Osteocyte (in vitro differentiated cells): Measurements from ENCODE around the gene SMYD2. TPM values are rescaled to one million over a fixed set of nuclear protein-coding genes. Genes with fewer than 3 reads are reported as not detected.

Experiments
- DNase-seq: peaks from one replicate; pipeline ENCODE4 v3.0.0; 2021; ENCODE audit warnings: mixed read lengths; ENCODE audit not compliant: unreplicated experiment; ENCODE audit errors: extremely low spot score
- H3K27ac Mint-ChIP-seq: one replicate; pipeline ENCODE4 v1.8.0; 2021; ENCODE audit warnings: mild to moderate bottlenecking, mixed read lengths; ENCODE audit not compliant: unreplicated experiment
- H3K27me3 Mint-ChIP-seq: one replicate; pipeline ENCODE4 v1.8.0; 2021; ENCODE audit warnings: mixed read lengths; ENCODE audit not compliant: unreplicated experiment
- H3K36me3 Mint-ChIP-seq: one replicate; pipeline ENCODE4 v1.8.0; 2021; ENCODE audit warnings: mixed read lengths; ENCODE audit not compliant: unreplicated experiment
- H3K4me1 Mint-ChIP-seq: one replicate; pipeline ENCODE4 v1.8.0; 2021; ENCODE audit warnings: mixed read lengths; ENCODE audit not compliant: unreplicated experiment
- H3K4me3 Mint-ChIP-seq: one replicate; pipeline ENCODE4 v1.8.0; 2021; ENCODE audit warnings: mild to moderate bottlenecking, moderate library complexity, mixed read lengths; ENCODE audit not compliant: unreplicated experiment
- H3K9me3 Mint-ChIP-seq: one replicate; pipeline ENCODE4 v1.8.0; 2021; ENCODE audit warnings: mixed read lengths; ENCODE audit not compliant: unreplicated experiment
- total RNA-seq: library from RNA; stranded (reverse); gene quantifications from 2 replicates; pipeline ENCODE4 v1.2.1, GENCODE V29; 2021
- TF ChIP-seq, protein P1 (sequence below): fragments of 200-600 bp; sonication (generic); IDR thresholded peaks from 2 replicates; pipeline ENCODE4 v1.5.0; 2021; ENCODE audit warnings: antibody characterized with exemption, mild to moderate bottlenecking, moderate library complexity

The SMYD2 gene
- total RNA-seq, 1 donor from 2014 or later: 44.7 TPM

DNA sequence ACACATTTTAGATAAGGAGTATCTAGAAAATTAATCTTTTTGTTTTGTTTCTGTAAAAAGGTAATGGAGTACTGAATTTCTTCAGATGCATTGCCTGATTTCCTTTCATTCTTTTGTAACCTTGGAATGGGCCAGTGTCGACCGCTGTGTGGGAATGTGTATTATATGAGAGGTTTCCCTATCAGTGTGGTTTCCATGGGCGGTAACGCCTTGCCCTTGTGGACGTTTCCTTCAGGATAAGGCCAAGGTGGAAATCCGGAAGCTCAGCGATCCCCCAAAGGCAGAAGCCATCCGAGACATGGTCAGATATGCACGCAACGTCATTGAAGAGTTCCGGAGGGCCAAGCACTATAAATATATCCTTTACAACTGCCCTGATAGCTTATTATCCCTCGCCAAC, 49.8 kb downstream of the SMYD2 start:
- H3K4me1 Mint-ChIP-seq: peaks cover 16% of the 10 kb centered on the region
- TF ChIP-seq, protein P1, sequence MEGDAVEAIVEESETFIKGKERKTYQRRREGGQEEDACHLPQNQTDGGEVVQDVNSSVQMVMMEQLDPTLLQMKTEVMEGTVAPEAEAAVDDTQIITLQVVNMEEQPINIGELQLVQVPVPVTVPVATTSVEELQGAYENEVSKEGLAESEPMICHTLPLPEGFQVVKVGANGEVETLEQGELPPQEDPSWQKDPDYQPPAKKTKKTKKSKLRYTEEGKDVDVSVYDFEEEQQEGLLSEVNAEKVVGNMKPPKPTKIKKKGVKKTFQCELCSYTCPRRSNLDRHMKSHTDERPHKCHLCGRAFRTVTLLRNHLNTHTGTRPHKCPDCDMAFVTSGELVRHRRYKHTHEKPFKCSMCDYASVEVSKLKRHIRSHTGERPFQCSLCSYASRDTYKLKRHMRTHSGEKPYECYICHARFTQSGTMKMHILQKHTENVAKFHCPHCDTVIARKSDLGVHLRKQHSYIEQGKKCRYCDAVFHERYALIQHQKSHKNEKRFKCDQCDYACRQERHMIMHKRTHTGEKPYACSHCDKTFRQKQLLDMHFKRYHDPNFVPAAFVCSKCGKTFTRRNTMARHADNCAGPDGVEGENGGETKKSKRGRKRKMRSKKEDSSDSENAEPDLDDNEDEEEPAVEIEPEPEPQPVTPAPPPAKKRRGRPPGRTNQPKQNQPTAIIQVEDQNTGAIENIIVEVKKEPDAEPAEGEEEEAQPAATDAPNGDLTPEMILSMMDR: no peak
- H3K27ac Mint-ChIP-seq: no peak overlapping the region
- DNase-seq: no peak
- peaks cover 13% of the 10 kb centered on the region for H3K36me3 Mint-ChIP-seq
- H3K27me3 Mint-ChIP-seq: no peaks in the 10 kb centered on the region
- H3K4me3 Mint-ChIP-seq: no peak overlapping the region
- H3K9me3 Mint-ChIP-seq: no peaks in the 10 kb centered on the region

DNA sequence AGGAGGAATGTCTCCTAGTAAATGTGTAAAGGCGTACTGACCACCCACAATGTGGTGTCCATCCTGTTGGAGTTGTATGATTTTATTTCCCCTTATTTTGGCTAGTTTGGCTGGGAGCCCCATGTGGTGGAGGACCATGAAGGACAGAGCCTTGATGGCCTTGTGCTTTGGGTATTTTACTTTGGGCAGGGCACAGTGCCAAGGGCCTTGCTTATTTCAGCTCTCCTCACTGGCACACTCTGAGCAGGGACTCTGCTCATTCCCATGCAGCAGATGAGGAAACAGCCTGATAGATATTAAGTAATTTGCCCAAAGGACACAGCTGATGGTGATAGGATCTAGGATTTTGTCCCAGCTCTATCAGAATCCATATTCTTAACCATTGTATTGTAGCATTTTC, 50.2 kb downstream of the SMYD2 start:
- Mint-ChIP-seq H3K27ac (no peak overlapping the region), H3K36me3 (peaks cover 13% of the 10 kb centered on the region)
- TF ChIP-seq, protein P1: no peak

DNA sequence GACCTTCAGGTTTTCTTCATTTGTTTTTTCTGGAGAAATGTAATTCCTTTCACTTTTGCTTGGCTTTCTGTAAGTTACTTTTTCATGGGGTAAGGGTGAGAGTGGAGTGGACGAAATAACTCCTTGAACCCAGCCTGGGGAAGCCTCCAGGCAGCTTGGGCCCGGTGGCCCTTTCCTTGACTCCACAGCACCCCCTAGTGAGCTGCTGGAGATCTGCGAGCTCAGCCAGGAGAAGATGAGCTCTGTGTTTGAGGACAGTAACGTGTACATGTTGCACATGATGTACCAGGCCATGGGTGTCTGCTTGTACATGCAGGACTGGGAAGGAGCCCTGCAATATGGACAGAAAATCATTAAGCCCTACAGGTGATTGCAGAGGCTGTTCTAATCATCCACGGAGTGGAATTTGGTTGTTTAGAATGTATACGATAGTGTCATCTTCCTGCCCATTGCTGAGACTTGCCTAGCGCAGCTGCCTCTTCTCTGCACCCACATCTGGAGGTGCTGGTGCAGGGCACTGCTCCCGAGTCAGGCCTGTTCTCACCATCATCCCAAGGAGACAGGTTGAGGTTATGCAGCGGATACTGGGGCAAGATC, 51.0 kb downstream of the SMYD2 start:
- H3K27me3 Mint-ChIP-seq: no peaks in the 10 kb centered on the region
- H3K27ac Mint-ChIP-seq: peak overlapping the region; percentile 29

More for the DNA sequence above, 50.2 kb downstream of the SMYD2 start:
- H3K9me3 Mint-ChIP-seq: no peaks in the 10 kb centered on the region
- no peaks in the 10 kb centered on the region for H3K27me3 Mint-ChIP-seq
- DNase-seq: no peak
- H3K4me3 Mint-ChIP-seq: no peak overlapping the region
- peaks cover 17% of the 10 kb centered on the region for H3K4me1 Mint-ChIP-seq

DNA sequence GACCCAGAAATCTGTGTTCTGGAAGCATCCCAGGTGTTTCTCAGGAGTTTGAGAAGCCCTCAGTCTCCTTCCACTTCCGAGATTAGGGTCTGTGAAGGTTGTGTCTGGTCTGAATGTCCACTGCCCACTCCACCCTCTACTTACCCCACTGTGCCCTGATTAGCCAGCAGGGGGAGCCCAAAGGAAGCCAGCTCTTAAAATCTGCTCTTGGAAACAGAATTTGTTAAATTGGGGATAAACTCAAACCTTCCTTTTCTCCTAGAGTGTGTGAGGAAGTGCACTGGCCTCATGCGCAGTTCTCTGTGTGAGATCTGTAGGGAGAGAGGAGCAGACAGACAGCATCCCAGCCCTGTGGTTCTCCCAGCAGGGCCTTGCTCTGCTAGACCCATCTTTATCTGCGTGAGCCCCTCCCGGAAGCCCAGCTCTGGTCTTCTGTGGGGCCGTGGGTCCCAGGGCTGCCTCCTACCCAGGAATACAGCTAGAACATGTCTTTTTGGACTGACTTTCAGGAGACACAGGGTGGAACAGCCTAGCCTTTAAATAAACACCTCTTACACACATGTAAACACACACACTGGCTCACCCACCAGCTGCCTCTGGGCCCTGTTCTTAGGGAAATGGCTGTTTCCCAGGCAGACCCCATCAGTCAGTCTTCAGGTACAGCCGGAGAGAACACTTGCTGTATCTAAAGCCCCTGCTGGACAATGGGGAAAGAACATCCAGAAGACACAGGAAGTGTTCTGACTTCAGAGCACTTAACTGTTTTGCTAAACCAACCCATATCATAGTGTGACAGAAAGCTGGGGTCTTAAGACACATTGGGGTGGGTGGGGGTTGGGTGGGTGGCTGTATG, 52.2 kb downstream of the SMYD2 start:
- no peaks in the 10 kb centered on the region for H3K9me3 Mint-ChIP-seq
- DNase-seq: peak; percentile 88
- H3K27ac Mint-ChIP-seq: peak overlapping the region; percentile 88
- peaks cover 14% of the 10 kb centered on the region for H3K36me3 Mint-ChIP-seq
- no peak overlapping the region for H3K4me3 Mint-ChIP-seq
- TF ChIP-seq, protein P1: peak; percentile 89
- no peaks in the 10 kb centered on the region for H3K27me3 Mint-ChIP-seq
- H3K4me1 Mint-ChIP-seq: peaks cover 30% of the 10 kb centered on the region

More for the DNA sequence above, 51.0 kb downstream of the SMYD2 start:
- Mint-ChIP-seq H3K36me3 (peaks cover 10% of the 10 kb centered on the region), H3K4me3 (no peak overlapping the region), H3K9me3 (no peaks in the 10 kb centered on the region), H3K4me1 (peaks cover 23% of the 10 kb centered on the region)
- DNase-seq: no peak
- TF ChIP-seq, protein P1: peak; percentile 83

DNA sequence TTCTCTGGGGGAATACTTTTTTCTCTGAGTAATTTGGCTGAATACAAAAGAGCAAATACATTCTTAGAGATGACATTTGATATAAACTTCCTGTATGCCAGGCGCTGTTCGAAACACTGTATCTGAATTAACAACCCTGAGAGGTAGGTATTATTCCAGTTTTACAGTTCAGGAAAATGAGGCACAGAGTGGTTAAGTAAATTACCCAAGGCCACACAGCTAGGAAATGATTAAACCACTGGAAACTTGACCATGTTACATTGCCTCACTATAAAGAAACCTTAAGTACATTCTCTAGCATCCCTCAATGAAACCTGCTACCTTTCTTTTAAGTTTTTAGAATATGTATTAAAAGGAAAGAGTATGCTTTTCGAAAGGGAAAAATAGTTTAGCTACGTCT, 54.6 kb downstream of the SMYD2 start:
- TF ChIP-seq, protein P1: no peak
- Mint-ChIP-seq H3K27me3 (no peaks in the 10 kb centered on the region), H3K9me3 (no peaks in the 10 kb centered on the region), H3K36me3 (peaks cover 12% of the 10 kb centered on the region), H3K4me1 (peaks cover 35% of the 10 kb centered on the region), H3K4me3 (no peak overlapping the region), H3K27ac (peak overlapping the region; percentile 16)
- DNase-seq: no peak
